Measurements from ENCODE around the gene THBS4. TPM values are rescaled to one million over a fixed set of nuclear protein-coding genes. Genes with fewer than 3 reads are reported as not detected.

The THBS4 gene
- polyA plus RNA-seq, 3 donors = 0.03 TPM; not detected in 2

DNA sequence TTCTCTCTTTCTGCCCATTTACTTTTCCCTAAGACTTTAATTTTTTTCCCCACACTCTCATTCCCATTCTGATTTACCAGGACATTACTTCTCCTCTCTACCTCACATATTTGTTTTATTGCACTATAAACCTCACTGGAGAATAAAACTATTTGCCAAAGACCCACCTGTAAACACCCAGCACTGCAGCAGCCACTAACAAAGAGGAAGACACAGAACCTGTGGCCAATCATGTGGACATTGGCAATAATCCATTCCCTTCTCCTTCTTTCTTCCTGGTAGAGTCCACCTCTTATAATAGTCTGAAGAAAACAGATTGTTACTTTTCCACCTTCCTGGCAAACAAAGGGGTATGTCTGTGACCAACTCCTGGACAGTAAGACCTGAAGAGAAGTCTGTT, 8.3 kb upstream of the THBS4 start:
- Histone ChIP-seq H4K20me1 (ENCODE audit: insufficient read depth, low read length) (no peaks in the 10 kb centered on the region), H3K4me1 (ENCODE audit: control insufficient read depth in 1 of 2, insufficient read depth in 2 of 2, low read length in 2 of 2) (no peaks in the 10 kb centered on the region), H3K9ac (ENCODE audit: insufficient read depth, low read length, poor library complexity, severe bottlenecking) (no peak overlapping the region), H3K4me3 (replicated peaks in 1 of 3; ENCODE audit: low read depth in 2 of 3, low read length in 3 of 3) (no peak overlapping the region), H3K79me2 (ENCODE audit: insufficient read depth, low read length) (no peaks in the 10 kb centered on the region), H2AFZ (ENCODE audit: insufficient read depth, low read depth, low read length, poor library complexity, severe bottlenecking) (no peak overlapping the region), H3K9me3 (replicated peaks in 1 of 2; ENCODE audit: control insufficient read depth in 1 of 2, insufficient read depth in 1 of 2, low read length in 2 of 2) (no peaks in the 10 kb centered on the region), H3K4me2 (replicated peaks; ENCODE audit: extremely low read depth, low read length, poor library complexity, severe bottlenecking) (no peak overlapping the region), H3K36me3 (replicated peaks in 1 of 2; ENCODE audit: control insufficient read depth in 1 of 2, insufficient read depth in 2 of 2, low read length in 2 of 2) (no peaks in the 10 kb centered on the region), H3K27ac (ENCODE audit: low read depth in 1 of 2, low read length in 2 of 2) (no peak overlapping the region), H3K27me3 (ENCODE audit: control insufficient read depth in 2 of 2, insufficient read depth in 2 of 2, low read length in 2 of 2) (no peaks in the 10 kb centered on the region)
- Mint-ChIP-seq H3K36me3 (no peaks in the 10 kb centered on the region), H3K4me3 (no peak overlapping the region), H3K9me3 (peaks cover 0 to 2% (median 0%) of the 10 kb centered on the region in 7 donors), H3K27ac (no peak overlapping the region), H3K27me3 (ENCODE audit: low read depth in 3 of 3) (peaks cover 3 to 9% (median 5%) of the 10 kb centered on the region in 3 donors), H3K4me1 (no peaks in the 10 kb centered on the region)
- DNase-seq = no peak
- intact Hi-C loops (cut with micrococcal nuclease) = no loop called here
- TF ChIP-seq, protein P1, sequence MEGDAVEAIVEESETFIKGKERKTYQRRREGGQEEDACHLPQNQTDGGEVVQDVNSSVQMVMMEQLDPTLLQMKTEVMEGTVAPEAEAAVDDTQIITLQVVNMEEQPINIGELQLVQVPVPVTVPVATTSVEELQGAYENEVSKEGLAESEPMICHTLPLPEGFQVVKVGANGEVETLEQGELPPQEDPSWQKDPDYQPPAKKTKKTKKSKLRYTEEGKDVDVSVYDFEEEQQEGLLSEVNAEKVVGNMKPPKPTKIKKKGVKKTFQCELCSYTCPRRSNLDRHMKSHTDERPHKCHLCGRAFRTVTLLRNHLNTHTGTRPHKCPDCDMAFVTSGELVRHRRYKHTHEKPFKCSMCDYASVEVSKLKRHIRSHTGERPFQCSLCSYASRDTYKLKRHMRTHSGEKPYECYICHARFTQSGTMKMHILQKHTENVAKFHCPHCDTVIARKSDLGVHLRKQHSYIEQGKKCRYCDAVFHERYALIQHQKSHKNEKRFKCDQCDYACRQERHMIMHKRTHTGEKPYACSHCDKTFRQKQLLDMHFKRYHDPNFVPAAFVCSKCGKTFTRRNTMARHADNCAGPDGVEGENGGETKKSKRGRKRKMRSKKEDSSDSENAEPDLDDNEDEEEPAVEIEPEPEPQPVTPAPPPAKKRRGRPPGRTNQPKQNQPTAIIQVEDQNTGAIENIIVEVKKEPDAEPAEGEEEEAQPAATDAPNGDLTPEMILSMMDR (IDR thresholded peaks at IDR 0.05) = no peak

DNA sequence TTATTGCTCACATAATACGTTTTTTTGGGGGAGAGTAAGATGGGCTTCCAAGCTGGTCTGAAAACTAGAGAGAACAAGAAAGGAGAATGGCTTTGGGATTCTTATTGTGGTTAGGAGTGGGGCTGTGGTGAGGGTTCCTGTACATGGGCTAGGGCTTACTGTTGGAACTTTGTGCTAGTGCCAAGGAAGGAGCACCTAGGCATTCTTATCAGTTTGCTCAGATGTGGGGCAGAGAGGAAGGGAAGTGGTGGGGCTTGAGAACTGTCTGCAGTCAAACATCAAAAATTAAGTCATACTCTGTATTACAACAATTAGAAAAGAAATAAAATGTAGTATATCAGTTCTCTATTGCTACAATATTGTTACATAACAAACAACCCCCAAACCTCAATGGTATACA, 4.0 kb upstream of the THBS4 start:
- Histone ChIP-seq H2AFZ (ENCODE audit: insufficient read depth, low read depth, low read length, poor library complexity, severe bottlenecking) (no peak overlapping the region), H4K20me1 (ENCODE audit: insufficient read depth, low read length) (no peaks in the 10 kb centered on the region), H3K9ac (ENCODE audit: insufficient read depth, low read length, poor library complexity, severe bottlenecking) (no peak overlapping the region), H3K36me3 (replicated peaks in 1 of 2; ENCODE audit: control insufficient read depth in 1 of 2, insufficient read depth in 2 of 2, low read length in 2 of 2) (no peaks in the 10 kb centered on the region), H3K27me3 (ENCODE audit: control insufficient read depth in 2 of 2, insufficient read depth in 2 of 2, low read length in 2 of 2) (peaks cover 28 to 30% of the 10 kb centered on the region in 2 donors), H3K27ac (ENCODE audit: low read depth in 1 of 2, low read length in 2 of 2) (no peak overlapping the region), H3K79me2 (ENCODE audit: insufficient read depth, low read length) (no peaks in the 10 kb centered on the region), H3K4me1 (ENCODE audit: control insufficient read depth in 1 of 2, insufficient read depth in 2 of 2, low read length in 2 of 2) (peaks cover 7% of the 10 kb centered on the region in 2 donors), H3K9me3 (replicated peaks in 1 of 2; ENCODE audit: control insufficient read depth in 1 of 2, insufficient read depth in 1 of 2, low read length in 2 of 2) (peaks cover 0 to 12% of the 10 kb centered on the region in 2 donors), H3K4me2 (replicated peaks; ENCODE audit: extremely low read depth, low read length, poor library complexity, severe bottlenecking) (no peak overlapping the region), H3K4me3 (replicated peaks in 1 of 3; ENCODE audit: low read depth in 2 of 3, low read length in 3 of 3) (no peak overlapping the region)
- H3K27ac Mint-ChIP-seq = peak overlapping the region in 1 of 7 donors; percentile 51
- 33% methylated on average over 1 of the region's 1 CpG for WGBS (ENCODE audit: insufficient coverage)
- TF ChIP-seq, protein P1 (IDR thresholded peaks at IDR 0.05) = no peak
- DNase-seq = no peak
- H3K36me3 Mint-ChIP-seq = peaks cover 0 to 6% of the 10 kb centered on the region in 2 donors
- H3K9me3 Mint-ChIP-seq = peaks cover 0 to 10% (median 2%) of the 10 kb centered on the region in 7 donors
- H3K4me3 Mint-ChIP-seq = no peak overlapping the region
- intact Hi-C loops (cut with micrococcal nuclease) = no loop called here
- peaks cover 11% of the 10 kb centered on the region for H3K4me1 Mint-ChIP-seq
- H3K27me3 Mint-ChIP-seq (ENCODE audit: low read depth in 3 of 3) = peaks cover 29 to 39% (median 33%) of the 10 kb centered on the region in 3 donors

All from CD14-positive monocyte (primary cell).